Measurements from ENCODE around the gene CNTFR. TPM values are rescaled to one million over a fixed set of nuclear protein-coding genes. Genes with fewer than 3 reads are reported as not detected.

Gene CNTFR
- total RNA-seq, 1 donor from 2014 or later: 2.7 TPM

GRCh38 chr9:34514816-34515215 is 74.7 kb downstream of the CNTFR start:
- no peaks in the 10 kb centered on the region for H3K36me3 Mint-ChIP-seq (ENCODE audit: insufficient read depth)
- H3K4me3 Mint-ChIP-seq (ENCODE audit: low read depth): no peak overlapping the region
- H3K27me3 Mint-ChIP-seq: peaks cover 42% of the 10 kb centered on the region
- no peaks in the 10 kb centered on the region for H3K9me3 Mint-ChIP-seq (ENCODE audit: low read depth)
- DNase-seq (ENCODE audit: low spot score, unreplicated experiment): no peak
- no peak for TF ChIP-seq CTCF (IDR thresholded peaks at IDR 0.05; ENCODE audit: unreplicated experiment)
- H3K27ac Mint-ChIP-seq: no peak overlapping the region
- peaks cover 17% of the 10 kb centered on the region for H3K4me1 Mint-ChIP-seq (ENCODE audit: low read depth)

- H3K27ac Mint-ChIP-seq: no peak overlapping the region
- no peak overlapping the region for H3K4me3 Mint-ChIP-seq (ENCODE audit: low read depth)
- peaks cover 44% of the 10 kb centered on the region for H3K27me3 Mint-ChIP-seq
- DNase-seq (ENCODE audit: low spot score, unreplicated experiment): no peak
- H3K36me3 Mint-ChIP-seq (ENCODE audit: insufficient read depth): no peaks in the 10 kb centered on the region
- H3K9me3 Mint-ChIP-seq (ENCODE audit: low read depth): no peaks in the 10 kb centered on the region
- TF ChIP-seq CTCF (IDR thresholded peaks at IDR 0.05; ENCODE audit: unreplicated experiment): no peak
- peaks cover 21% of the 10 kb centered on the region for H3K4me1 Mint-ChIP-seq (ENCODE audit: low read depth)
Observed at GRCh38 chr9:34514401-34514800, 75.1 kb downstream of the CNTFR start.

GRCh38 chr9:34513567-34514214 is 75.8 kb downstream of the CNTFR start:
- DNase-seq (ENCODE audit: low spot score, unreplicated experiment): no peak
- H3K9me3 Mint-ChIP-seq (ENCODE audit: low read depth): no peaks in the 10 kb centered on the region
- H3K27me3 Mint-ChIP-seq: peaks cover 45% of the 10 kb centered on the region
- no peak overlapping the region for H3K27ac Mint-ChIP-seq
- H3K36me3 Mint-ChIP-seq (ENCODE audit: insufficient read depth): no peaks in the 10 kb centered on the region
- no peak for TF ChIP-seq CTCF (IDR thresholded peaks at IDR 0.05; ENCODE audit: unreplicated experiment)
- H3K4me3 Mint-ChIP-seq (ENCODE audit: low read depth): no peak overlapping the region
- peaks cover 22% of the 10 kb centered on the region for H3K4me1 Mint-ChIP-seq (ENCODE audit: low read depth)

- H3K27me3 Mint-ChIP-seq: peaks cover 42% of the 10 kb centered on the region
- H3K4me1 Mint-ChIP-seq (ENCODE audit: low read depth): peaks cover 22% of the 10 kb centered on the region
- no peak for DNase-seq (ENCODE audit: low spot score, unreplicated experiment)
- H3K27ac Mint-ChIP-seq: no peak overlapping the region
- no peaks in the 10 kb centered on the region for H3K9me3 Mint-ChIP-seq (ENCODE audit: low read depth)
- no peak overlapping the region for H3K4me3 Mint-ChIP-seq (ENCODE audit: low read depth)
- no peaks in the 10 kb centered on the region for H3K36me3 Mint-ChIP-seq (ENCODE audit: insufficient read depth)
- TF ChIP-seq CTCF (IDR thresholded peaks at IDR 0.05; ENCODE audit: unreplicated experiment): no peak
Observed at GRCh38 chr9:34512131-34513078, 77.1 kb downstream of the CNTFR start.
